ENCODE measurements around the gene NOSIP. TPM values are rescaled to one million over a fixed set of nuclear protein-coding genes. Genes with fewer than 3 reads are reported as not detected.

NOSIP gene
- total RNA-seq, 2 experiments from 2014 or later: 35.1 to 74.7 TPM

GRCh38 chr19:49541914-49542313 lies 38.4 kb downstream of the NOSIP start:
- Histone ChIP-seq H3K4me1 (ENCODE audit: insufficient read depth, low read length, poor library complexity, severe bottlenecking) (peaks cover 18% of the 10 kb centered on the region), H3K9me2 (ENCODE audit: insufficient read depth, low read length) (no peaks in the 10 kb centered on the region), H3K36me3 (ENCODE audit: insufficient read depth, low read length) (no peaks in the 10 kb centered on the region), H3K4me2 (ENCODE audit: low read length) (no peak overlapping the region), H3K4me3 (ENCODE audit: low read depth, low read length, poor library complexity, severe bottlenecking) (no peak overlapping the region), H3K9me3 (ENCODE audit: low read length) (no peaks in the 10 kb centered on the region), H2AFZ (ENCODE audit: low read length) (no peak overlapping the region), H3K79me2 (ENCODE audit: insufficient read depth, low read depth, low read length) (no peaks in the 10 kb centered on the region), H4K20me1 (ENCODE audit: insufficient read depth, low read length) (no peaks in the 10 kb centered on the region), H3K27ac (ENCODE audit: low read depth, low read length, poor library complexity, severe bottlenecking) (no peak overlapping the region)
- no TSS peak for BruUV-seq (replicated peaks)
- TF ChIP-seq EZH2phosphoT487 (IDR thresholded peaks at IDR 0.05; ENCODE audit: borderline replicate concordance, low read depth, low read length) (no peak), CTCF (conservative IDR thresholded peaks at IDR 0.05; ENCODE audit: low read length) (no peak)
- intact Hi-C loops (cut with micrococcal nuclease; ENCODE audit: unreplicated experiment): no loop called here
- ChIA-PET CTCF (ENCODE audit: unreplicated experiment) (no interaction called here), POLR2A (no interaction called here)
- DNase-seq (ENCODE audit: low spot score): no peak

- BruUV-seq (replicated peaks): no TSS peak
- H3K9me2 ChIP-seq (ENCODE audit: insufficient read depth, low read length): no peaks in the 10 kb centered on the region
- no peak overlapping the region for H3K4me2 ChIP-seq (ENCODE audit: low read length)
- ChIA-PET POLR2A (no interaction called here), CTCF (ENCODE audit: unreplicated experiment) (interaction anchor here (0.6 kb wide), 1 partner anchor 12 kb away, joined by 6 read pairs; the partner anchor contains the start of gene RCN3)
- H3K36me3 ChIP-seq (ENCODE audit: insufficient read depth, low read length): no peaks in the 10 kb centered on the region
- H3K9me3 ChIP-seq (ENCODE audit: low read length): no peaks in the 10 kb centered on the region
- H4K20me1 ChIP-seq (ENCODE audit: insufficient read depth, low read length): no peaks in the 10 kb centered on the region
- no peak overlapping the region for H2AFZ ChIP-seq (ENCODE audit: low read length)
- no peak for DNase-seq (ENCODE audit: low spot score)
- H3K4me1 ChIP-seq (ENCODE audit: insufficient read depth, low read length, poor library complexity, severe bottlenecking): peaks cover 27% of the 10 kb centered on the region
- no peak for TF ChIP-seq CTCF (conservative IDR thresholded peaks at IDR 0.05; ENCODE audit: low read length)
- no peak for TF ChIP-seq EZH2phosphoT487 (IDR thresholded peaks at IDR 0.05; ENCODE audit: borderline replicate concordance, low read depth, low read length)
- no peak overlapping the region for H3K4me3 ChIP-seq (ENCODE audit: low read depth, low read length, poor library complexity, severe bottlenecking)
- H3K79me2 ChIP-seq (ENCODE audit: insufficient read depth, low read depth, low read length): no peaks in the 10 kb centered on the region
- intact Hi-C loops (cut with micrococcal nuclease; ENCODE audit: unreplicated experiment): no loop called here
- no peak overlapping the region for H3K27ac ChIP-seq (ENCODE audit: low read depth, low read length, poor library complexity, severe bottlenecking)
Observed at GRCh38 chr19:49539192-49539952, 41.0 kb downstream of the NOSIP start.

- no peaks in the 10 kb centered on the region for H3K79me2 ChIP-seq (ENCODE audit: insufficient read depth, low read depth, low read length)
- H2AFZ ChIP-seq (ENCODE audit: low read length): 0 out of 2 replicates have a peak overlapping the region, but pooled peaks have one; percentile 74
- TF ChIP-seq CTCF (conservative IDR thresholded peaks at IDR 0.05; ENCODE audit: low read length) (no peak), EZH2phosphoT487 (IDR thresholded peaks at IDR 0.05; ENCODE audit: borderline replicate concordance, low read depth, low read length) (no peak)
- POLR2A ChIA-PET: interaction anchor here (1.1 to 1.5 kb wide), 2 partner anchors 8 to 44 kb away, joined by 3 read pairs; no protein-coding TSS in a partner anchor
- H3K4me3 ChIP-seq (ENCODE audit: low read depth, low read length, poor library complexity, severe bottlenecking): no peak overlapping the region
- H3K4me1 ChIP-seq (ENCODE audit: insufficient read depth, low read length, poor library complexity, severe bottlenecking): peaks cover 31% of the 10 kb centered on the region
- H3K27ac ChIP-seq (ENCODE audit: low read depth, low read length, poor library complexity, severe bottlenecking): peak overlapping the region; percentile 76
- CTCF ChIA-PET (ENCODE audit: unreplicated experiment): interaction anchor here (0.6 kb wide), 1 partner anchor 11 kb away, joined by 6 read pairs; the partner anchor contains the start of gene RCN3
- H4K20me1 ChIP-seq (ENCODE audit: insufficient read depth, low read length): no peaks in the 10 kb centered on the region
- no peaks in the 10 kb centered on the region for H3K9me3 ChIP-seq (ENCODE audit: low read length)
- no peak for DNase-seq (ENCODE audit: low spot score)
- 0 out of 2 replicates have a peak overlapping the region, but pooled peaks have one; percentile 56 for H3K4me2 ChIP-seq (ENCODE audit: low read length)
- no peaks in the 10 kb centered on the region for H3K36me3 ChIP-seq (ENCODE audit: insufficient read depth, low read length)
- no TSS peak for BruUV-seq (replicated peaks)
- no peaks in the 10 kb centered on the region for H3K9me2 ChIP-seq (ENCODE audit: insufficient read depth, low read length)
- intact Hi-C loops (cut with micrococcal nuclease; ENCODE audit: unreplicated experiment): no loop called here
Observed at GRCh38 chr19:49538643-49539042, 41.7 kb downstream of the NOSIP start.
